Kidney glomerular epithelial cell (primary cell): ENCODE measurements around the gene KLHL2.
A peak's percentile ranks its signal among the peaks of the same experiment; 100 is the strongest.

Source experiments
- DNase-seq: peaks from one replicate; lab custom pipeline; 2025; lab: John Stamatoyannopoulos, UW

Gene KLHL2

GRCh38 chr4:165288639-165289422 is 81.5 kb downstream of the KLHL2 start:
- peak; percentile 44 for DNase-seq

GRCh38 chr4:165289423-165289785 is 82.0 kb downstream of the KLHL2 start:
- DNase-seq, result no peak

- no peak for DNase-seq
Observed at GRCh38 chr4:165293061-165293460, 85.7 kb downstream of the KLHL2 start.

- DNase-seq, result no peak
Observed at GRCh38 chr4:165293927-165294649, 86.7 kb downstream of the KLHL2 start.

GRCh38 chr4:165294907-165295306 is 87.5 kb downstream of the KLHL2 start:
- peak; percentile 25 for DNase-seq

GRCh38 chr4:165297626-165298025 is 90.3 kb downstream of the KLHL2 start:
- no peak for DNase-seq

GRCh38 chr4:165299399-165300060 is 92.2 kb downstream of the KLHL2 start:
- DNase-seq, result no peak

GRCh38 chr4:165301833-165302232 is 94.5 kb downstream of the KLHL2 start:
- DNase-seq, result no peak

GRCh38 chr4:165302658-165303057 is 95.3 kb downstream of the KLHL2 start:
- DNase-seq, result no peak

GRCh38 chr4:165308166-165308565 is 100.8 kb downstream of the KLHL2 start:
- DNase-seq, result no peak

GRCh38 chr4:165308606-165309005 is 101.2 kb downstream of the KLHL2 start:
- no peak for DNase-seq

- no peak for DNase-seq
Observed at GRCh38 chr4:165309456-165309855, 102.1 kb downstream of the KLHL2 start.

GRCh38 chr4:165312506-165312905 is 105.1 kb downstream of the KLHL2 start:
- DNase-seq, result no peak

- DNase-seq, result no peak
Observed at GRCh38 chr4:165319030-165319429, 111.7 kb downstream of the KLHL2 start.

GRCh38 chr4:165319509-165319908 is 112.1 kb downstream of the KLHL2 start:
- no peak for DNase-seq

- DNase-seq, result no peak
Observed at GRCh38 chr4:165324236-165324917, 117.0 kb downstream of the KLHL2 start.

- DNase-seq, result no peak
Observed at GRCh38 chr4:165324918-165325304, 117.5 kb downstream of the KLHL2 start.

- peak; percentile 70 for DNase-seq
Observed at GRCh38 chr4:165325732-165326512, 118.6 kb downstream of the KLHL2 start.

GRCh38 chr4:165326831-165327210 is 119.5 kb downstream of the KLHL2 start:
- DNase-seq, result peak; percentile 73

GRCh38 chr4:165327211-165328100 is 120.1 kb downstream of the KLHL2 start, which contains the start of gene MSMO1:
MSMO1 (plus strand) TSS chr4:165327669; CDS start chr4:165333371, 5,702 bp downstream.
- DNase-seq, result peak; percentile 99

GRCh38 chr4:165328101-165328425 is 120.7 kb downstream of the KLHL2 start:
- DNase-seq, result peak; percentile 57
